ENCODE measurements around the gene TRIML1. TPM values are rescaled to one million over a fixed set of nuclear protein-coding genes. Genes with fewer than 3 reads are reported as not detected.

TRIML1 gene
- total RNA-seq, 1 donor from 2014 or later, result not detected

Other genes starting within 250 kb of the TRIML1 start
- gene ZFP42, start 143.7 kb upstream of the TRIML1 start, total RNA-seq, result 0.08 TPM in 1 of 2 replicates, not detected in the other
- gene TRIML2, start 29.8 kb upstream of the TRIML1 start, total RNA-seq, result not detected in 2 replicates

Data from activated T-helper 1 cell treated with anti-CD3 and anti-CD28 coated beads, Interleukin-12 subunit alpha, Interleukin-12 subunit beta, Interleukin-2, Interleukin-4 antibody, amounts not matched to agents 30 ng/mL and 10 ng/mL and 1 ng/mL, durations not matched to agents 14 hours and 24 hours and 36 hours (primary cell).